ENCODE data around the gene TOR4A. TPM values are rescaled to one million over a fixed set of nuclear protein-coding genes. Genes with fewer than 3 reads are reported as not detected.

The TOR4A gene
- total RNA-seq, 4 donors from 2014 or later = 3.3 to 9.0 (median 6.6) TPM

DNA sequence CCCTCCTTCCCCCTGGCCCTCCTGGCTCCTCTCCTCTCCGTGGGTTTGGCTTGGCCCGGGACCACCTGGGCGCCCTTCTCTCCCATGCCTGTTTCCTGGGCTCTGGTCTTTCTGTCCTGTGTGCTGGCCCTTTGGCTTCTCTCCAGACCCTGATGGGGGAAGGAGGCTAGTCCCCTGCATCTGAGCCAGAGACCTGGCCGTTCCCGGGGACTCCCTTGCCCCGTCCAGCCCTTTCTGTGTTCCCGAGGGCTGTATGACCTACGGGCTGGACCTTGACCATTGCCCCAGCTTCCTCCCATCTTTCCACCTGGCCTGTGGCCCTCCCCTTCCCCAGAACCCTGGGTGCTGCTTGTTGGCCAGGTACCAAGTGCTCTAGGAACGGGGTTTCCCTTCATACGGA, 14.0 kb upstream of the TOR4A start:
- TF ChIP-seq, protein P1, sequence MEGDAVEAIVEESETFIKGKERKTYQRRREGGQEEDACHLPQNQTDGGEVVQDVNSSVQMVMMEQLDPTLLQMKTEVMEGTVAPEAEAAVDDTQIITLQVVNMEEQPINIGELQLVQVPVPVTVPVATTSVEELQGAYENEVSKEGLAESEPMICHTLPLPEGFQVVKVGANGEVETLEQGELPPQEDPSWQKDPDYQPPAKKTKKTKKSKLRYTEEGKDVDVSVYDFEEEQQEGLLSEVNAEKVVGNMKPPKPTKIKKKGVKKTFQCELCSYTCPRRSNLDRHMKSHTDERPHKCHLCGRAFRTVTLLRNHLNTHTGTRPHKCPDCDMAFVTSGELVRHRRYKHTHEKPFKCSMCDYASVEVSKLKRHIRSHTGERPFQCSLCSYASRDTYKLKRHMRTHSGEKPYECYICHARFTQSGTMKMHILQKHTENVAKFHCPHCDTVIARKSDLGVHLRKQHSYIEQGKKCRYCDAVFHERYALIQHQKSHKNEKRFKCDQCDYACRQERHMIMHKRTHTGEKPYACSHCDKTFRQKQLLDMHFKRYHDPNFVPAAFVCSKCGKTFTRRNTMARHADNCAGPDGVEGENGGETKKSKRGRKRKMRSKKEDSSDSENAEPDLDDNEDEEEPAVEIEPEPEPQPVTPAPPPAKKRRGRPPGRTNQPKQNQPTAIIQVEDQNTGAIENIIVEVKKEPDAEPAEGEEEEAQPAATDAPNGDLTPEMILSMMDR (IDR thresholded peaks at IDR 0.05; ENCODE audit: low read depth) = no peak

DNA sequence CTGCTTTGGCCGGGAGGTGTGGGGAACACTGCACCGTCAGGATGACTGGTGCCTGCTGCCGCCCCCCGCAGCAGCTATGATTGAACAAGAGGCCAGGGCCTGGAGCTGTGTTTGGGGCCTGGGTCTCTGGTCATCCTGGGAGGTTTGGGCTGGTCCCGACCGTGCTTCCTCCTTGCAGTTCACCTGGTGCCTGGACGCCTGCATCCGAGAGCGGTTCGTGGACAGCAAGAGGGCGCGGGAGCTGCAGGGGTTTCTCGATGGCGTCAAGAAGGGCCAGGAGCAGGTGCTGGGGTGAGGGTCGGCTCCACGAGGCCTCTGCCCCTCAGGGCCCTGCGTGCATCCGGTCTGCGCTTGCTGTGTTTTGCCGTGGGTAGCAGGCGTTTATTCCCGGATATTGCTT, 13.5 kb upstream of the TOR4A start:
- TF ChIP-seq, protein P1 (IDR thresholded peaks at IDR 0.05; ENCODE audit: low read depth) = no peak

DNA sequence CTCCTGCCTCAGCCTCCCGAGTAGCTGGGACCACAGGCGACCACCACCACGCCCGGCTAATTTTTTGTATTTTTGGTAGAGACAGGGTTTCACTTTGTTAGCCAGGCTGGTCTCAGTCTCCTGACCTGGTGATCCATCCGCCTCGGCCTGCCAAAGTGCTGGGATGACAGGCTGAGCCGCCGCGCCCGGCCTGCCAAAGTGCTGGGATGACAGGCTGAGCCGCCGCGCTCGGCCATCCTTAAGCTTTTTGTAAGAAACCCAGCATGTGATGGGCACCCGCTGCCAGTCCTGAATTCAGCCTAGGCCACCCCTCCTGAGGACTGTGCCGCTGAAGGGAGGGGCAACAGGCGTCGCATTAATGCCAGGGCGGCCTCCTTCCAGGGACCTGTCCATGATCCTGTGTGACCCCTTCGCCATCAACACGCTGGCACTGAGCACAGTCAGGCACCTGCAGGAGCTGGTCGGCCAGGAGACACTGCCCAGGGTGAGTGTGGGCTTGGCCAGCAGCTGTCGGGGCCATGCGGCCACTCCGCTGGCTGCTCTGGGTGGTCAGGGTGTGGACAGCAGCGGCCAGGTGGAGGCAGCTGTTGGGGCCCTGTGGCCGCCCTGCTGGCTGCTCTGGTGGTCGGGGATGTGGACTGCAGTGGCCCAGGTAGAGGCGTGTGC, 11.9 kb upstream of the TOR4A start:
- TF ChIP-seq, protein P1 (IDR thresholded peaks at IDR 0.05; ENCODE audit: low read depth) = no peak

DNA sequence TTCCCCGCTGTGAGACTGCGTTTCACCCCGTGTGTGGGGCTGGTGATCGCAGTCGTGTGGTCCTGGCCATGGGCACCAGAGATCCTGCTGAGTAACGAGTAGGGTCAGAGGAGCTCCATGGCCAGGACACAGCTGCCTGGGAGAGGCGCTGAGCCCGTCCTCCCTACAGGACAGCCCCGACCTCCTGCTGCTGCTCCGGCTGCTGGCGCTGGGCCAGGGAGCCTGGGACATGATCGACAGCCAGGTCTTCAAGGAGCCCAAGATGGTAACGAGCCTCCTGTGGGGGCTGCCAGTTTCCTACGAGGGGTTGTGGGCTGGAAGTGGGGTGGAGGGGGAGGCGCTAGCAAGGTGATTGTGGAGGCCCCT, 11.4 kb upstream of the TOR4A start:
- TF ChIP-seq, protein P1 (IDR thresholded peaks at IDR 0.05; ENCODE audit: low read depth) = no peak

DNA sequence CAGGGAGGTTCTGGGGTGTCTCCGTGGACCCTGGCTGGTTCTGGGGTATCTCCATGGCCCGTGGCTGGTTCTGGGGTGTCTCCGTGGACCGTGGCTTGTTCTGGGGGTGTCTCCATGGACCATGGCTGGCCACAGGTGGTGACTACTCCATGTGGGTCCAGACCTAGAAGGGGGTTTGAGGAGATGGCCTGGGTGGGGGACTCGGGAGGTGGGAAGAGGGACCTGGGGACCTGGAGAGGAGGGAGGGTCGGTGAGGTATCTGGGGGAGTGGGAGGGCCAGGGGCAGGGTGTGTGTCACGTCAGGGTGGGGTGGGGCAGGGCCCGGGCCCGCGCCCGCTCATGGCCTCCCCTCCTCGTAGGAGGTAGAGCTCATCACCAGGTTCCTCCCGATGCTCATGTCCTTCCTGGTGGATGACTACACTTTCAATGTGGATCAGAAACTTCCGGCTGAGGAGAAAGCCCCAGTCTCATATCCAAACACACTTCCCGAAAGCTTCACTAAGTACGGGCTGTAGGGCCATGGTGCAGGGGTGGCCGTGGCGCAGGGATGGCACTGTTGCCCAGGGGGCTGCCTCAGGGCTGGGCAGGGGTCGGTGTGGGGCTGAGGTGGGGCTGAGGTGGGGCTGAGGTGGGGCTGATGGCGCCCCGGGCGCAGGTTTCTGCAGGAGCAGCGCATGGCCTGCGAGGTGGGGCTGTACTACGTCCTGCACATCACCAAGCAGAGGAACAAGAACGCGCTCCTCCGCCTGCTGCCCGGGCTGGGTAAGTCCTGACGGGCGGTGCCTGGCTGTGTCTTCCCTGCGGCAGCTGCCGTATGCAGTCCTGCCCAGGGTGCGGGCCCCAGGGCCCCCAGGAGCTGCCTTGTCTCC, 10.7 kb upstream of the TOR4A start:
- TF ChIP-seq, protein P1 (IDR thresholded peaks at IDR 0.05; ENCODE audit: low read depth) = no peak

DNA sequence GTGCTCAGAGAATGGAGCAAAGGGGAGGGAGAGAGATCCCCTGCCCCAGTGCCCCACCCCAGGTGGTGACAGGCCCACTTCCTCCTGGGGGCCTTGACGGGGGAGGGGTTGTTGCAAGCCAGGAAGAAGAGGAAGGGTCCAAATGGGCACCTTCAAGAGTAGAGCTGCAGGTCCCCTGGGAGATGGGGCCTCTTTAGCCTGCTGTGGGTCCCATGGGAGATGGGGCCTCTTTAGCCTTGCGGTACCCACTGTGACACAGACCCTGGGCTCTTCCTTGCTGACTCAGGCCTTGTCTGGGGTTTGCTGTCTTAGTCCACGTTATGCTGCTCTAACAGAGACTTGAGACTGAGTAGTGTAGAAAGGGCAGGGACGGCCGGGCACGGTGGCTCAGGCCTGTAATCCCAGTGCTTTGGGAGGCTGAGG, 9.6 kb upstream of the TOR4A start:
- TF ChIP-seq, protein P1 (IDR thresholded peaks at IDR 0.05; ENCODE audit: low read depth) = no peak

DNA sequence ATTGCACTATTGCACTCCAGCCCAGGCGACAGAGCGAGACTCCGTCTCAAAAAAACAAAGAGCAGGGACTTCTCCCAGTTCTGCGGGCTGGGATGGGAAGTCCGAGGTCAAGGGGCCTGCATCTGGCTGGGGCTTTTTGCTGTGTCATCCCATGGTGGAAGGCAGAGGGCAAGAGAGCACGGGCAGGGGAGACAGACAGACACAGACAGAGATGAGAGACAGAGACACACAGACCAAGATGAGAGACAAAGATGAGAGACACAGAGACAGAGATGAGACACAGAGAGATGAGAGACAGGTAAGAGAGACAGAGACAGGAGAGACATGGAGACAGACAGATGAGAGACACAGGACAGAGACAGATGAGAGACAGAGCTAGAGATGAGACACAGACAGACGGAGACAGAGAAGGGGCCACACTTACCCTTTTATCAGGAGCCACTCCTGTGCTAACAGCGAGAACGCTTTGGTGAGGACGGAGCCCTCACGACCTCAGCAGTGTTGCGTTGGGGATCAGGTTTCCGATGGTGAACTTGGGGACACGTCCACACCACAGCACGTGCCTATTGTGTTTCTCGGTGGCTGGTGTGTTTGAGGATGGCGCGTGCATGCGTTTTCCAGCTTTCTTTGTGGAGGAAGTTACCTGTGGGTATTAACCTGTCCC, 8.9 kb upstream of the TOR4A start:
- TF ChIP-seq, protein P1 (IDR thresholded peaks at IDR 0.05; ENCODE audit: low read depth) = no peak
